CD14-positive monocyte (primary cell): Measurements from ENCODE around the gene LNPEP. TPM values are rescaled to one million over a fixed set of nuclear protein-coding genes. Genes with fewer than 3 reads are reported as not detected.

Experiments used
- DNase-seq, 3 donors: peaks; one replicate each; pipeline ENCODE4 v3.0.0-alpha.2; 2011 to 2022
- H2AFZ ChIP-seq: 2 replicates; pipeline ENCODE4 v1.6.0; 2012; ENCODE audit warnings: mild to moderate bottlenecking, low read depth, low read length, inconsistent platforms; ENCODE audit not compliant: insufficient read depth, poor library complexity, severe bottlenecking
- H3K27ac ChIP-seq, 2 donors: 1 replicate in 1 of 2; 2 replicates in 1 of 2; pipeline ENCODE4 v1.5.1; 2012 to 2013; ENCODE audit warnings: low read length in 2 of 2, control low read depth in 1 of 2, inconsistent platforms in 1 of 2, low read depth in 1 of 2, mild to moderate bottlenecking in 1 of 2
- H3K27me3 ChIP-seq, 2 donors: one replicate each; pipeline versions ENCODE4 v1.6.0 to v1.6.1; 2011 to 2013; ENCODE audit warnings: low read length in 2 of 2; ENCODE audit not compliant: control insufficient read depth in 2 of 2, insufficient read depth in 2 of 2
- H3K36me3 ChIP-seq, 2 donors: replicated peaks in 1 of 2; 1 replicate in 1 of 2; 2 replicates in 1 of 2; pipeline versions ENCODE4 v1.5.1 to v1.6.1; 2012 to 2013; ENCODE audit warnings: low read length in 2 of 2, control low read depth in 1 of 2, inconsistent platforms in 1 of 2, mild to moderate bottlenecking in 1 of 2; ENCODE audit not compliant: insufficient read depth in 2 of 2, control insufficient read depth in 1 of 2
- H3K4me1 ChIP-seq, 2 donors: 1 replicate in 1 of 2; 2 replicates in 1 of 2; pipeline versions ENCODE4 v1.5.1 to v1.6.1; 2012 to 2013; ENCODE audit warnings: low read length in 2 of 2, control low read depth in 1 of 2, inconsistent platforms in 1 of 2, mild to moderate bottlenecking in 1 of 2, moderate library complexity in 1 of 2; ENCODE audit not compliant: insufficient read depth in 2 of 2, control insufficient read depth in 1 of 2
- H3K4me2 ChIP-seq: replicated peaks from 2 replicates; pipeline ENCODE3; 2012; ENCODE audit warnings: low read length, moderate library complexity, mild to moderate bottlenecking; ENCODE audit not compliant: poor library complexity, severe bottlenecking; ENCODE audit errors: extremely low read depth
- H3K4me3 ChIP-seq, 3 experiments: fragments of 200-600 bp in 1 of 3; sonication (generic) in 1 of 3; replicated peaks in 1 of 3; 1 replicate in 2 of 3; 2 replicates in 1 of 3; pipeline ENCODE4 v1.5.1; 2011 to 2013; ENCODE audit warnings: low read length in 3 of 3, mild to moderate bottlenecking in 3 of 3, control low read depth in 2 of 3, low read depth in 2 of 3, inconsistent platforms in 1 of 3, moderate library complexity in 1 of 3
- H3K79me2 ChIP-seq: 2 replicates; pipeline ENCODE4 v1.6.0; 2012; ENCODE audit warnings: mild to moderate bottlenecking, control low read depth, inconsistent platforms, low read length, moderate library complexity; ENCODE audit not compliant: insufficient read depth
- H3K9ac ChIP-seq: 2 replicates; pipeline ENCODE4 v1.6.0; 2017; ENCODE audit warnings: low read length, mild to moderate bottlenecking; ENCODE audit not compliant: insufficient read depth, poor library complexity, severe bottlenecking
- H3K9me3 ChIP-seq, 2 donors: replicated peaks in 1 of 2; 1 replicate in 1 of 2; 2 replicates in 1 of 2; pipeline versions ENCODE4 v1.5.1 to v1.6.1; 2012 to 2013; ENCODE audit warnings: low read length in 2 of 2, control low read depth in 1 of 2; ENCODE audit not compliant: control insufficient read depth in 1 of 2, insufficient read depth in 1 of 2
- H4K20me1 ChIP-seq: 2 replicates; pipeline ENCODE4 v1.6.0; 2012; ENCODE audit warnings: mild to moderate bottlenecking, low read length, control low read depth, moderate library complexity; ENCODE audit not compliant: insufficient read depth
- H3K27ac Mint-ChIP-seq, 7 donors: one replicate each; pipeline ENCODE4 v1.8.0; 2020; ENCODE audit warnings: mild to moderate bottlenecking in 7 of 7, mixed read lengths in 7 of 7, moderate library complexity in 6 of 7, inconsistent platforms in 2 of 7
- H3K27me3 Mint-ChIP-seq, 3 donors: one replicate each; pipeline ENCODE4 v1.8.0; 2021 to 2022; ENCODE audit warnings: low read depth in 3 of 3, mild to moderate bottlenecking in 3 of 3, mixed read lengths in 3 of 3, moderate library complexity in 3 of 3, inconsistent platforms in 1 of 3
- H3K36me3 Mint-ChIP-seq, 2 donors: one replicate each; pipeline ENCODE4 v1.8.0; 2020; ENCODE audit warnings: mixed read lengths in 2 of 2, inconsistent platforms in 1 of 2, mild to moderate bottlenecking in 1 of 2
- H3K4me1 Mint-ChIP-seq: one replicate; pipeline ENCODE4 v1.8.0; 2020; ENCODE audit warnings: mild to moderate bottlenecking, mixed read lengths
- H3K4me3 Mint-ChIP-seq, 2 donors: one replicate each; pipeline ENCODE4 v1.8.0; 2020; ENCODE audit warnings: mild to moderate bottlenecking in 2 of 2, mixed read lengths in 2 of 2, moderate library complexity in 1 of 2
- H3K9me3 Mint-ChIP-seq, 7 donors: one replicate each; pipeline ENCODE4 v1.8.0; 2020 to 2022; ENCODE audit warnings: mixed read lengths in 7 of 7, mild to moderate bottlenecking in 6 of 7, moderate library complexity in 6 of 7, inconsistent platforms in 2 of 7
- CTCF ChIP-seq: fragments of 200-600 bp; IDR thresholded peaks from one replicate; pipeline ENCODE4 v1.8.0; 2022; ENCODE audit warnings: antibody characterized with exemption, mild to moderate bottlenecking
- WGBS: methylation state at CpG from one replicate; pipeline ENCODE4 v1.1.5; 2013; ENCODE audit warnings: missing lambda C conversion rate; ENCODE audit not compliant: insufficient coverage; 5-methylcytosine and 5-hydroxymethylcytosine counted together
- intact Hi-C, 2 donors: fragments of 100-400 bp; cut with micrococcal nuclease; formaldehyde crosslinking; loops; one replicate each; pipeline versions ENCODE4 v1.15.0 to v1.15.1; 2023
- polyA plus RNA-seq, 3 donors: library from polyadenylated mRNA; depleted of rRNA in 1 of 3; unstranded in 2 of 3; stranded (reverse) in 1 of 3; fragments of 300-500 nt in 2 of 3; fragments of >200 nt in 1 of 3; fragmentation: Illumina TruSeq in 2 of 3; gene quantifications; 1 replicate in 2 of 3; 2 replicates in 1 of 3; pipeline ENCODE4 v1.2.3, GENCODE V29; 2012 to 2021

The LNPEP gene
- polyA plus RNA-seq, 3 donors, result 9.2 to 22.5 (median 14.5) TPM

- intact Hi-C loops, result no loop called here
These were observed 126.2 kb downstream of the LNPEP start for GRCh38 chr5:97062046-97062445.

GRCh38 chr5:97063251-97063650 is 127.4 kb downstream of the LNPEP start:
- H4K20me1 ChIP-seq, result no peaks in the 10 kb centered on the region
- H3K4me2 ChIP-seq, result no peak overlapping the region
- no peaks in the 10 kb centered on the region for H3K79me2 ChIP-seq
- no peak overlapping the region for H2AFZ ChIP-seq
- Mint-ChIP-seq H3K27ac (no peak overlapping the region), H3K4me3 (no peak overlapping the region), H3K36me3 (no peaks in the 10 kb centered on the region), H3K4me1 (no peaks in the 10 kb centered on the region), H3K27me3 (peaks cover 0 to 2% (median 0%) of the 10 kb centered on the region in 3 donors), H3K9me3 (peaks cover 0 to 6% (median 3%) of the 10 kb centered on the region in 7 donors)
- H3K27me3 ChIP-seq, result no peaks in the 10 kb centered on the region
- no peak for DNase-seq
- H3K9ac ChIP-seq, result no peak overlapping the region
- intact Hi-C loops, result no loop called here
- 100% methylated on average over 1 of the region's 1 CpG for WGBS
- no peaks in the 10 kb centered on the region for H3K4me1 ChIP-seq
- no peak overlapping the region for H3K4me3 ChIP-seq
- H3K36me3 ChIP-seq, result no peaks in the 10 kb centered on the region
- H3K27ac ChIP-seq, result no peak overlapping the region
- TF ChIP-seq CTCF, result no peak
- H3K9me3 ChIP-seq, result peaks cover 0 to 5% of the 10 kb centered on the region in 2 donors

More at GRCh38 chr5:97062046-97062445, 126.2 kb downstream of the LNPEP start:
- no peaks in the 10 kb centered on the region for H3K4me1 Mint-ChIP-seq
- no peaks in the 10 kb centered on the region for H3K36me3 Mint-ChIP-seq
- H3K9ac ChIP-seq, result no peak overlapping the region
- H3K9me3 Mint-ChIP-seq, result peaks cover 0 to 7% (median 3%) of the 10 kb centered on the region in 7 donors
- H3K27ac ChIP-seq, result no peak overlapping the region
- no peak overlapping the region for H3K4me3 ChIP-seq
- H3K27me3 ChIP-seq, result no peaks in the 10 kb centered on the region
- no peaks in the 10 kb centered on the region for H4K20me1 ChIP-seq
- no peak overlapping the region for H3K27ac Mint-ChIP-seq
- H3K4me2 ChIP-seq, result no peak overlapping the region
- no peak overlapping the region for H2AFZ ChIP-seq
- H3K4me1 ChIP-seq, result no peaks in the 10 kb centered on the region
- no peak for TF ChIP-seq CTCF
- DNase-seq, result no peak
- H3K9me3 ChIP-seq, result peaks cover 0 to 5% of the 10 kb centered on the region in 2 donors
- no peaks in the 10 kb centered on the region for H3K79me2 ChIP-seq
- H3K36me3 ChIP-seq, result no peaks in the 10 kb centered on the region
- no peak overlapping the region for H3K4me3 Mint-ChIP-seq
- 97% methylated on average over 8 of the region's 8 CpGs for WGBS
- H3K27me3 Mint-ChIP-seq, result peaks cover 0 to 2% (median 0%) of the 10 kb centered on the region in 3 donors
